AG04449 (cell line): ENCODE results near the gene CFAP410.

Experiments used
- CTCF ChIA-PET: fragments of 350-600 bp; formaldehyde crosslinking; extraction: SDS; loops from one replicate; lab custom pipeline; 2021; ENCODE audit warnings: antibody characterized with exemption; lab: Yijun Ruan, JAX
- POLR2A ChIA-PET: fragments of 400-600, 350-600 bp; formaldehyde crosslinking; extraction: SDS; loops from one replicate; lab custom pipeline; 2020; ENCODE audit warnings: antibody characterized with exemption, inconsistent platforms; lab: Yijun Ruan, JAX
- DNase-seq: peaks from one replicate; pipeline ENCODE4 v3.0.0-alpha.2; 2010; ENCODE audit warnings: low read depth, low spot score
- H3K4me3 ChIP-seq: 2 replicates; pipeline ENCODE4 v1.5.1; 2011; ENCODE audit warnings: low read depth, mild to moderate bottlenecking, control low read depth, low read length
- TF ChIP-seq, protein P1 (sequence below): IDR thresholded peaks from one replicate; pipeline ENCODE4 v1.5.1; 2011; ENCODE audit warnings: mild to moderate bottlenecking, moderate library complexity, low read length, control low read depth, inconsistent platforms; ENCODE audit not compliant: insufficient read depth; ENCODE audit errors: missing control alignments

CFAP410 gene

DNA sequence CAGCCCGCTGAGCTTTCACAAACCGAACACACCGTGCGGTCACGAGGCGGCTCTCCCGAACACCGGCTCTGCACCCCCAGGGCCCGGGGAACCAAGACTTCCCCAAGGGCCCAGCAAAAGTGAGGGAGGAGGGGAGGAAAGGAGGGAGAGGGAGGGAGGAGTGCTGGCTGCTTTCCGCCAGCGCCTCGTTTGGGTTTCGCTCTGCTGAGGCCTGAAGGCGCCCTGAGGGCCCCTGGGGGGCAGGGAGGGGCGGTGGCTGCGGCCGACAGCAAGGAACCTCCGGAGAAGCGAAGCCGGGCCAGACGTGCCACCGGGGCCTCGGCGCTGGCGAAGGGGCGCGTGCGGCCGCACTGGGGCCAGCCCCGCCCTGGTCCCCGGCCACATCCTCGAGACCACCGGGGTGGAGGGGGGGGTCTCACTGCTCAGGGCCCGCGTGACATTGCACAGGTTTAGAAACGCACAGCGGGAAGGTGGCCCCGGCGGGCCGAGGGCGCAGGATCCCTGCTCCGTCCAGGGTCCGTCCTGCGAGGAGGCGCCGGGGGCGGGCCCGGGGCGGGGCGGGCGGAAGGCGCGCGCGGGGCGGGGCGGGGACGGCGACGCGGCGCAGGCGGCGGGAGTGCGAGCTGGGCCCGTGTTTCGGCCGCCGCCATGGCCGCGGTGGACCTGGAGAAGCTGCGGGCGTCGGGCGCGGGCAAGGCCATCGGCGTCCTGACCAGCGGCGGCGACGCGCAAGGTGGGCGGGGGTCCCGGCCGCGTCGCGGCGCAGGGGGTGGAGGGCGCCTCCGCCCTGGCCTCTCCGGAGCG, 39.5 kb downstream of the CFAP410 start, which contains the start of gene PFKL:
Gene PFKL (plus strand): TSS at position 596 of the 804 bp plus-strand sequence. CDS start 53 bp downstream, at position 649.
- POLR2A ChIA-PET: interaction anchor here (1.6 kb wide), 1 partner anchor 39 kb away, joined by 3 read pairs; the partner anchor contains the start of gene CFAP410

DNA sequence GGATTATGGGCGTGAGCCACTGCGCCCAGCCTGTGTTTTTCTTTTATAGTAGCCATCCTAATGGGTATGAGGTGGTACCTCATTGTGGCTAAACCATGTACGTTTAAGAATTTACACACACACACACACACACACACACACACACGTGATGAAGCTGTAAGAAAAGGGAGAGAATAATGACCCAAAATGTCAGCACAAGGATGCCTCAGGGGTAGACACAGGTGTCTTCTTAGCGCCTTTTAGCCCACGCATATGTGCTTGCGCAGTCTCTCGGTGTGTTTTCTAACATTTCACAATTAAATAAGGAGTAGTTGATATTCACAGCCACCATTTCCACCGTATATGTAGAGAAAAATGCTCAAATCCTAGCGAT, 40.1 kb downstream of the CFAP410 start:
- peak overlapping the region; percentile 60 for H3K4me3 ChIP-seq
- POLR2A ChIA-PET: no interaction called here
- TF ChIP-seq, protein P1, sequence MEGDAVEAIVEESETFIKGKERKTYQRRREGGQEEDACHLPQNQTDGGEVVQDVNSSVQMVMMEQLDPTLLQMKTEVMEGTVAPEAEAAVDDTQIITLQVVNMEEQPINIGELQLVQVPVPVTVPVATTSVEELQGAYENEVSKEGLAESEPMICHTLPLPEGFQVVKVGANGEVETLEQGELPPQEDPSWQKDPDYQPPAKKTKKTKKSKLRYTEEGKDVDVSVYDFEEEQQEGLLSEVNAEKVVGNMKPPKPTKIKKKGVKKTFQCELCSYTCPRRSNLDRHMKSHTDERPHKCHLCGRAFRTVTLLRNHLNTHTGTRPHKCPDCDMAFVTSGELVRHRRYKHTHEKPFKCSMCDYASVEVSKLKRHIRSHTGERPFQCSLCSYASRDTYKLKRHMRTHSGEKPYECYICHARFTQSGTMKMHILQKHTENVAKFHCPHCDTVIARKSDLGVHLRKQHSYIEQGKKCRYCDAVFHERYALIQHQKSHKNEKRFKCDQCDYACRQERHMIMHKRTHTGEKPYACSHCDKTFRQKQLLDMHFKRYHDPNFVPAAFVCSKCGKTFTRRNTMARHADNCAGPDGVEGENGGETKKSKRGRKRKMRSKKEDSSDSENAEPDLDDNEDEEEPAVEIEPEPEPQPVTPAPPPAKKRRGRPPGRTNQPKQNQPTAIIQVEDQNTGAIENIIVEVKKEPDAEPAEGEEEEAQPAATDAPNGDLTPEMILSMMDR: no peak

More for the DNA sequence above, 39.5 kb downstream of the CFAP410 start, which contains the start of gene PFKL:
- TF ChIP-seq, protein P1: no peak
- CTCF ChIA-PET: interaction anchor here (4.5 kb wide), 1 partner anchor 14 kb away, joined by 36 read pairs; the partner anchor contains the start of gene AIRE
- no peak for DNase-seq
- peak within 1 kb of the TSS; percentile 60 for H3K4me3 ChIP-seq

DNA sequence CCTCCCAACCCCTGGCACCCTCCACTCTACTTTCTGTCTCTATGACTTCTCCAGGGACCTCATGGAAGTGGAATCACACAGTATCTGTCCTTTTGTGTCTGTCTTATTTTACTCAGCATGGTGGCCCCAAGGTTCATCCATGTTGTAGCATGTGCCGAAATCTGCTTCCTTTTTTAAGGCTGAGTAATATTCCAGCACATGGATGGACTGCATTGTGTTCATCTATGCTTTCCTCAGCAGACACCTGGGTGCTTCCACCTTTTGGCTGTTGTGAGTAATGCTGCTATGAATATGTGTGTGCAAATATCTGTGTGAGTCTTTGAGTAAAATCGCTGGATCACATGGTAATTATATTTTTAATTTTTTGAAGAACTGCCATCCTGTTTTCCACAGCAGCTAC, 40.9 kb downstream of the CFAP410 start:
- ChIA-PET POLR2A (no interaction called here), CTCF (interaction anchor here (0.7 to 4.5 kb wide), 9 partner anchors 10 to 151 kb away, joined by 3 to 36 read pairs (median 6); partner anchors contain the start of gene AIRE)
- DNase-seq: no peak

More for the DNA sequence above, 40.1 kb downstream of the CFAP410 start:
- no peak for DNase-seq
- CTCF ChIA-PET: interaction anchor here (1.2 to 4.5 kb wide), 3 partner anchors 9 to 33 kb away, joined by 3 to 36 read pairs (median 22); partner anchors contain the start of gene AIRE

DNA sequence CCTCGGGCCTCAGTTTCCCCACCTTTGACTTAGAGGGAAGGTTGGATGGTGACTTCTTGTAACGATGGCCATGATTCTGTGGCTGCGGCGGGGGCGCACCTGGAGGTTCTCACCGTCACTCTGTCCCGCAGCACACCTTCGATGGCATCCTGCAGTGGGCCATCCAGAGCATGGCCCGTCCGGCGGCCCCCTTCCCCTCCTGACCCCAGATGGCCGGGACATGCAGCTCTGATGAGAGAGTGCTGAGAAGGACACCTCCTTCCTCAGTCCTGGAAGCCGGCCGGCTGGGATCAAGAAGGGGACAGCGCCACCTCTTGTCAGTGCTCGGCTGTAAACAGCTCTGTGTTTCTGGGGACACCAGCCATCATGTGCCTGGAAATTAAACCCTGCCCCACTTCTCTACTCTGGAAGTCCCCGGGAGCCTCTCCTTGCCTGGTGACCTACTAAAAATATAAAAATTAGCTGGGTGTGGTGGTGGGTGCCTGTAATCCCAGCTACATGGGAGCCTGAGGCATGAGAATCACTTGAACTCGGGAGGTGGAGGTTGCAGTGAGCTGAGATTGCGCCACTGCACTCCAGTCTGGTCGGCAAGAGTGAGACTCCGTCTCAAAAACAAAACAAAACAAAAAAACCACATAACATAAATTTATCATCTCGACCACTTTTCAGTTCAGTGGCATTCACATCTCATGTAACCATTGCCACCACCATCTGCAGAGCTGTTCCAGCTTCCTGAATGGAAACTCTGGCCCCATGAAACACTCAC, 41.5 kb downstream of the CFAP410 start:
- no peak overlapping the region; the same call in 1 of the 2 replicates for H3K4me3 ChIP-seq
- POLR2A ChIA-PET: no interaction called here
- CTCF ChIA-PET: interaction anchor here (0.7 to 4.5 kb wide), 9 partner anchors 11 to 150 kb away, joined by 3 to 36 read pairs (median 6); partner anchors contain the start of gene AIRE
- DNase-seq: peak; percentile 23
- TF ChIP-seq, protein P1: peak; percentile 86

More for the DNA sequence above, 40.9 kb downstream of the CFAP410 start:
- no peak overlapping the region; the same call in 1 of the 2 replicates for H3K4me3 ChIP-seq
- TF ChIP-seq, protein P1: no peak

DNA sequence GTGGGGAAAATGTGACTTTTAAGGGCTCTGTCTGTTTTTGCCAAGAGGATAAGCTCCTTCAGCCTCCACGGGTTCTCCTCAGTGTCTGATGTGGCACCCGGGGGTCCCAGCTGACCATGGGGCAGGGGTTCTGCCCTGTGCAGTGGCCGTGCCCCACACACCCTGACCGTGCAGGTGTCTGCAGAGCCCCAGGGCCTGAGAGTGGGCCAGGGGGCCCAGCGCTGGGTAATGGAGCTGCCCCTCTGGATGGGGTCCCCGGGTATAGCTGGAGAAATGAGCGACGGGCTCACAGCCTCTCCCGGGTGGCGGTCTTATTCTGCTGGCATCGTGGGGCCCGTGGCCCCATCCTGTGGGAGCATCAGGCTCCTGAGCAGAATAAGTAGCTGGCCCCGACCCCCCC, 42.3 kb downstream of the CFAP410 start:
- ChIA-PET CTCF (interaction anchor here (1.1 to 4.5 kb wide), 7 partner anchors 11 to 150 kb away, joined by 4 to 36 read pairs (median 10); partner anchors contain the start of gene AIRE), POLR2A (no interaction called here)
- no peak overlapping the region for H3K4me3 ChIP-seq
- TF ChIP-seq, protein P1: no peak
- no peak for DNase-seq
